GM19463 (cell line): ENCODE results near the gene DHRS4L2.
"Not testable (repeated sequence)": the region's sequence is repeated elsewhere in the genome, so short reads cannot be mapped to it uniquely, and the experiment has no call there.

Experiments used
- ATAC-seq: cut with Tn5 transposase; IDR thresholded peaks from one replicate; pipeline ENCODE4 v1.9.1; 2021; ENCODE audit warnings: mild to moderate bottlenecking, moderate library complexity; ENCODE audit not compliant: unreplicated experiment

Gene DHRS4L2

DNA sequence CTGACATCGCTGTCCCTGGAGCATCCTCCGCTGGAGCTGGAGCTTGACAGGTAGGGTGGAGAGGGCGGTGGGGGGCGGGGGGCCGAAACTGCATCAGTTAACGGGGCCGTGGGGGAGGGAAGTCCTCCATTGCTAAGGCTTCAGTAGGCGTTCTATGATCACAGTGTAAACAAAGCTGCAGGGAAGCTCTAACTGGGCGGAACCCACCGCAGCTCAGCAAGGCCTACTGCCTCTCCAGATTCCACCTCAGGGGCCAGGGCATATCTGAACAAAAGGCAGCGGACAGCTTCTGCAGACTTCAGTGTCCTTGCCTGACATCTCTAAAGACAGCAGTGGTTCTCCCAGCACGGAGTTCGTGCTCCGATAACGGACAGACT lies 18.5 kb upstream of the DHRS4L2 start:
- ATAC-seq, result not testable (repeated sequence)

DNA sequence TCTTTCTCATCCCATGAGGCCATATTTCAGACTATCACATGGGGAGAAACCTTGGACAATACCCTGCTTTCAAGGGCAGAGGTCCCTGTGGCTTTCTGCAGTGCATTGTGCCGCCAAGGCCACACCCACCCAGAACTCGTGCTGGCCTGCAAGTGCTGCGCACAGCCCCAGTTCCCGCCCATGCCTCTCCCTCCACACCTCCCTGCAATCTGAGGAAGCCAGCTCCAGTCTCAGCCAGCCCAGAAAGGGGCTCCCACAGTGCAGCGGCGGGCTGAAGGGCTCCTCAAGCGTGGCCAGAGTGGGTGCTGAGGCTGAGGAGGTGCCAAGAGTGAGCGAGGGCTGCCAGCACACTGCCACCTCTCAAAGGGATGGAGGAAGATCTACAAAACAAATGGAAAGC lies 15.6 kb upstream of the DHRS4L2 start:
- not testable (repeated sequence) for ATAC-seq

DNA sequence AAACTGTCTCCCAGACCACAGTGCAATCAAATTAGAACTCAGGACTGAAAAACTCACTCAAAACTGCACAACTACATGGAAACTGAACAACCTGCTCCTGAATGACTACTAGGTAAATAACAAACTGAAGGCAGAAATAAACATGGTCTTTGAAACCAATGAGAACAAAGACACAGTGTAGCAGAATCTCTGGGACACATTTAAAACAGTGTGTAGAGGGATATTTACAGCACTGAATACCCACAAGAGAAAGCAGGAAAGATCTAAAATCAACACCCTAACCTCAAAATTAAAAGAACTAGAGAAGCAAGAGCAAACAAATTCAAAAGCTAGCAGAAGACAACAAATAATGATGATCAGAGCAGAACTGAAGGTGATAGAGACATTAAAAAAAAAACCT lies 14.7 kb upstream of the DHRS4L2 start:
- ATAC-seq, result not testable (repeated sequence)

- not testable (repeated sequence) for ATAC-seq
Observed at GRCh38 chr14:23977208-23977607, 11.5 kb upstream of the DHRS4L2 start.

- not testable (repeated sequence) for ATAC-seq
Observed at GRCh38 chr14:23981951-23982813, 6.5 kb upstream of the DHRS4L2 start.

DNA sequence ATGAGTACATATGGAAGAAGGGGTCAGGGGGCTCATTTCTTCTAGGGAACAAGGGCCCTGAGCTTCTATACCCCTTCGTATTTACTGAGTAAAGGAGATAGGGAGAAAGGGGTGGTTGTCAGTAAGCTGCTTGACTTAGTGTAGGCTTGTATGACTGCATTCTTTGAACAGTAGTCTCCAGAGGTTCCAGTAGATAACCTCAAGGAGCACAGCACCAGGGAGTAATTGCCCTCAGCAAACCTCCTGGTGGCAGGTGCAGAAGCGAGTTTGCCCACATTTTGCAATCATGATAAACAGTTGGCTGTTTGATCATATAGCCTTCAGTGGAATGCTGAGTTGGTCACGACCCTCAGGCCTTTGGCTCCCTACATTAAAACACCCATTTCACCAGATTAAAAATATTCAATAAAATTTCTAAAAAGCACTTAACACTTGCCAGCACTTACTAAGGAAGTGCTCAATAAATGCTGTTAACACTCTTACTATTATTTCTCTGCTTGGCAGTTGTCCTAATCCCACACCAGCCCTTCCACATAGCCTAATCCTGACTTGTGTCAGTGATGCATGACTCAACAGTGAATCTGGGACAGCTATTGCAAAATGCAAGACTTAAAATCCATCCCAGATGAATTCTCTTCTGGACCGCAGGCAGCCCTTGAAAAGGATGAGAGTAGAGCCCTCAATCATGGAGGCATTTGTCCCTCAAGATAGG lies 3.7 kb upstream of the DHRS4L2 start:
- ATAC-seq, result no peak

GRCh38 chr14:23988223-23988606 lies 514 bp upstream of the DHRS4L2 start:
- peak; percentile 6 for ATAC-seq

DNA sequence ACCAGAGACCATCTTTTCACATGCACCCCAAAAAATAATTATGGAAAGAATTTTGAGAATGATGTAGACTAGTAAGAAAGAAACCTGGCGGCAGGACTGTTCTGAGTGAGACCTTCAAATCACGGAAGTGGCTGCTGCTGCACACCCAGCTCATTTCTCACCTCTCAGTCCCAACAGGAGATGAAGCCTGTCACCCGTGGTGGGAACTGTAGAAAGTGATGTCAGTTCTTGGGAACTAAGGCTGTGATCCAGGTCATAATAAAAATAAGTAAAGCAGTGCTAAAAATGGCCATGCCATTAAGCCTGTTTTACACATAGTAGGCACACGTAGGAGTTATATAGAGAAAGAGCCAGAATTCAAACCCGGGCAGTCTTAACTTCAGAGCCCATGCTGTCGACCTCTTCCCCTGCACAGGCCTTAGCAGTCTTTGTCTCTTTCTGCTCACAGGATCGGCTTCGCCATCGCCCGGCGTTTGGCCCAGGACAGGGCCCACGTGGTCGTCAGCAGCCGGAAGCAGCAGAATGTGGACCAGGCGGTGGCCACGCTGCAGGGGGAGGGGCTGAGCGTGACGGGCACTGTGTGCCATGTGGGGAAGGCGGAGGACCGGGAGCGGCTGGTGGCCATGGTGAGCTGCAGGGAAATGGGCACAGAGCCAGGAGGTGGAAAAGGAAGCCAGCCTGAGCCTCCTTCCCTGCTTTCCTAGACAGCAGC lies 1.2 kb downstream of the DHRS4L2 start:
- ATAC-seq, result peak; percentile 28

DNA sequence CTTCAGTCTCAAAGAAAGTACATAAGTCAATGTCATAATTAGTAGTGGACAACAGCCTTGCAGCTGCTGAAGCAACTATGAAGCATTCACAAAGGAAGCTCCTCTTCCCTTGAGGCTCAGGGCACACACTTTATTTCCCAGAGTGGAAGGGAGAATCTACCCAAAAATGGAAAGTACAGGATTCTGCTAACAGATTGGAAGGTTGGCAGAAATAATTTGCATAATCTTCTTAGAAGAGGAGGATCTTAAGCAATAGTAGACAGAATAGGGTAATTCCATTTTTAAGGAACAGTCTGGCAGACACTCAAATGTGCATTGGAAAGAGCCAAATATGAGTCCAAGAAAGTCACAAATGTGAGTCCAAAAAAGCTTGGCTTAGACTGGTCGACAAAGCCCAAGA lies 2.2 kb downstream of the DHRS4L2 start:
- ATAC-seq, result not testable (repeated sequence)

GRCh38 chr14:23993042-23993441 lies 4.3 kb downstream of the DHRS4L2 start:
- ATAC-seq, result not testable (repeated sequence)

GRCh38 chr14:23996009-23996408 lies 7.3 kb downstream of the DHRS4L2 start:
- ATAC-seq, result not testable (repeated sequence)

DNA sequence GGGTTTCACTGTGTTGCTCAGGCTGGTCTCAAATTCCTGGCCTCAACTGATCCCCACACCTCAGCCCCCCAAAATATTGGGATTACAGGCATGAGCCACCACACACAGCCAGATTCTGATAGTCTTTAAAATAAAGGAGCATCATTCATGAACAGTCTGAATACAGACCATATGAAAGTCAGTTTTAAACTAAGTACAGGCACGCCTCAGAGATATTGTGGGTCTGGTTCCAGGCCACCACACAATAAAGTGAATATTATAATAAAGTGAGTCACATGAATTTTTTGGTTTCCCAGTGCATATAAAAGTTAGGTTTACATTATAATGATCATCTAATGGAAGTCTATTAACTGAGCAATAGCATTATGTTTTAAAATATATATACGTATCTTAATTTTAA lies 8.1 kb downstream of the DHRS4L2 start:
- not testable (repeated sequence) for ATAC-seq

GRCh38 chr14:23999640-24000039 lies 10.9 kb downstream of the DHRS4L2 start:
- not testable (repeated sequence) for ATAC-seq

DNA sequence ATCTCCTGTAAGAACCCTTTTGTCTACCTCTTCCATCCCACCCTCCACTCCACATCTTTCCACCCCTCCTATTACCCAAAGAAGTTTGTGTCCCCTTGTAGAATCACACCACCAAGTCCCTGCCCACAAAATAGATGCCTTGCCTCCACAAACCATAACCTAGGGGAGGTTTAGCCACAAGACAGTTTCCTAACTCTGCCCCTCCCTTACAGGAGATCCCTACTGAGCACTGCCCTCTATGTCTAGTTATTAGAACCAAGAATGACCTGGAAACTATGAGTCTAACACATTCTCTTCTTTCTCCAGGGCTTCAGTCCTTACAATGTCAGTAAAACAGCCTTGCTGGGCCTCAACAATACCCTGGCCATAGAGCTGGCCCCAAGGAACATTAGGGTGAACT lies 12.3 kb downstream of the DHRS4L2 start:
- not testable (repeated sequence) for ATAC-seq

DNA sequence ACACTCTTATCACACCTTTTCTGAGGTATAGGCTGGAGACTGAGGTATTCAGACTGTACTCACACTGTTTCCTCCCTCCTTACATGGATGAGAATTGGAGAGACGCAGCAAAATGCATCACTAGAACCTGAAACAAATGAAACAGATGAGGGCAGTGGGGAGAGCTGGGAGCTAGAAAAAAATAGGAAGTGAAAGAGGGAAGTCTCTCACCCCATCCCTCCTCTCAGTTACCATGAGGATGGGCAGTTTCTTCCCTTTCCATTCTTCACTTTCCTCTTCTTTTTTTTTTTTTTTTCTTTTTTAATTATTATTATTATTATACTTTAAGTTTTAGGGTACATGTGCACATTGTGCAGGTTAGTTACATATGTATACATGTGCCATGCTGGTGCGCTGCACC lies 12.9 kb downstream of the DHRS4L2 start:
- ATAC-seq, result not testable (repeated sequence)

DNA sequence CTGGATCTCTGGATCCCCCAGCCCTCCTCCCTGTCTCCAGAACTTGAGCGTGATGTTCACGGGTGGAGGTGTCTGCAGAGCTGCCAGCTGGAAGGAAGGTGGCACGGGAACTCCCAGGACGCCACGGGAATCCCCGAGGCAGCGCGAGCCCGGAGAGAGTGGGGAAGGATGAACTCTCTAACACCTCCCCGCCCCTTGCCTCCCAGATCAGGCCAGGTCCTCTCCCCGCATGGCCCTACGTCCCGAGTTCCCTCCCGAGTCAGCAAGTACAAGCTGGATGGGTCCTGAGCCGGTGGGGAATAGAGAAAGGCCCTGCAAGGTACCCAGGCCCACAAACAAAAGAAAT lies 17.7 kb downstream of the DHRS4L2 start:
- ATAC-seq, result peak; percentile 23

GRCh38 chr14:24006817-24007652 lies 18.3 kb downstream of the DHRS4L2 start:
- ATAC-seq, result peak; percentile 82

DNA sequence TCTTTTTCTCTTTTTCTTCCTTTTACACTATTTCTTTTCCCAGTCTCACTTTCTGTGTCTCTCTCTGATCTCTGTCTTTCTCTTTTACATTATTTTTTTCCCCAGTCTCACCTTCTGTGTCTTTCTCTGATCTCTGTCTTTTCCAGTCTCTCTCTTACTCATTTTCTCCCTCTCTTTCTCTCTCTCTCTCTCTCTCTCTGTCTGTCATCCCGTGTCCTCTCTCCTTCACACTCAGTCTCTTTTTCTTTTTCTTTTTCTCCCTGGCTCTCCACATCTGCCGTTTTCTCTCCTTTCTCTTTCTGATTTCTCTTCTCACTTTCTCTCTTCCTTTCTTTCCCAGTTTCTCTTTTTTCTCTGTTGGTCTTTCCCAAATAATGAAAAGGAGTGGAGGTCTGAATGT lies 22.3 kb downstream of the DHRS4L2 start:
- no peak for ATAC-seq

- ATAC-seq, result not testable (repeated sequence)
Observed at GRCh38 chr14:24012726-24013273, 24.1 kb downstream of the DHRS4L2 start.
